Measurements from ENCODE around the gene KCNIP1.

DNA sequence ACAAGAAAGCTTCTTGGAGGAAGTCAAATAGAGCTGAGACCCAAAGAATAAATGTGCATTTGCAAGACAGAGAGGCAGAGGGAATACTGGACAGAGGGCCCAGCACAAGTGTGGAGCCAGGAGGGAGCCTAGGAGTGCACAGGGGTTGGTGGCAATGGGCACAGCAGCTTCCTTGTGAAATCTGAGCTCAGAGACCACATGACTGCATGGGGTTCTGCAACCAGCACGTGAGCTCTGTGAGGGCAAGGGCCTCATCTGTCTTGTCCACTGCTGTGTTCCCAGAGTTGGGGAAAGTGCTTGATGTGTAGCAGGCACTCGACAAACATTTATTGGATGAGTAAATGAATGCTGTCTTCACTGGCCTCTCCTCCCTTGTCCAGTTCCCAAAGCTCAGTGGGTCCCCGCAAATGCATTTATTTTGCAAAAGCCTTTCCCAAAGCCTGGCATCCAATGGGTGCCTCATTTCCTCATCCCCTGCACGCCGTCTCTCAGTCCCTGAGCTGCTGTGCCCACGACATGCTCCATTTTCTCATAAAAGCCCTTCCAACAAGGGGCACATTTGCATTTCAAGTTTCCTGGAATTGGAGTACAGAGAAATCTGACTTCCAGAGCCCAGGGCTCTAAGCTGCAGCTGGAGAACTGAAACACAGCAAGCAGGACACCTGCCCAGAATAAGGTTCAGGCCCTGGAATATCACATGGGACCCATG is 58.5 kb downstream of the KCNIP1 start:
- TF ChIP-seq, protein P1, sequence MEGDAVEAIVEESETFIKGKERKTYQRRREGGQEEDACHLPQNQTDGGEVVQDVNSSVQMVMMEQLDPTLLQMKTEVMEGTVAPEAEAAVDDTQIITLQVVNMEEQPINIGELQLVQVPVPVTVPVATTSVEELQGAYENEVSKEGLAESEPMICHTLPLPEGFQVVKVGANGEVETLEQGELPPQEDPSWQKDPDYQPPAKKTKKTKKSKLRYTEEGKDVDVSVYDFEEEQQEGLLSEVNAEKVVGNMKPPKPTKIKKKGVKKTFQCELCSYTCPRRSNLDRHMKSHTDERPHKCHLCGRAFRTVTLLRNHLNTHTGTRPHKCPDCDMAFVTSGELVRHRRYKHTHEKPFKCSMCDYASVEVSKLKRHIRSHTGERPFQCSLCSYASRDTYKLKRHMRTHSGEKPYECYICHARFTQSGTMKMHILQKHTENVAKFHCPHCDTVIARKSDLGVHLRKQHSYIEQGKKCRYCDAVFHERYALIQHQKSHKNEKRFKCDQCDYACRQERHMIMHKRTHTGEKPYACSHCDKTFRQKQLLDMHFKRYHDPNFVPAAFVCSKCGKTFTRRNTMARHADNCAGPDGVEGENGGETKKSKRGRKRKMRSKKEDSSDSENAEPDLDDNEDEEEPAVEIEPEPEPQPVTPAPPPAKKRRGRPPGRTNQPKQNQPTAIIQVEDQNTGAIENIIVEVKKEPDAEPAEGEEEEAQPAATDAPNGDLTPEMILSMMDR (IDR thresholded peaks at IDR 0.05; ENCODE audit: insufficient read depth, low read length, poor library complexity, severe bottlenecking): no peak
- TF ChIP-seq EZH2phosphoT487 (conservative IDR thresholded peaks at IDR 0.05; ENCODE audit: low read length): no peak

Measured in SU-DHL-6 (cell line).